Measurements from ENCODE around the gene DTNBP1.

GRCh38 chr6:15510121-15510520 lies 152.7 kb downstream of the DTNBP1 start:
- TF ChIP-seq CTCF (conservative IDR thresholded peaks at IDR 0.05; ENCODE audit: low read depth, low read length), result no peak
- no peak for TF ChIP-seq ELK1 (IDR thresholded peaks at IDR 0.05; ENCODE audit: borderline replicate concordance, low read depth, low read length)
- no peak for TF ChIP-seq NFE2L2 (IDR thresholded peaks at IDR 0.05; ENCODE audit: low read depth, low read length)
- TF ChIP-seq POLR2A (IDR thresholded peaks at IDR 0.05; ENCODE audit: low read depth, low read length), result no peak
- TF ChIP-seq RAD21 (IDR thresholded peaks at IDR 0.05; ENCODE audit: low read length), result no peak
- TF ChIP-seq RFX5 (IDR thresholded peaks at IDR 0.05; ENCODE audit: low read depth, low read length), result no peak
- no peak for TF ChIP-seq RCOR1 (IDR thresholded peaks at IDR 0.05; ENCODE audit: insufficient replicate concordance, low read length)
